ENCODE results near the gene WNK2. TPM values are rescaled to one million over a fixed set of nuclear protein-coding genes. Genes with fewer than 3 reads are reported as not detected.

The WNK2 gene
- total and polyA plus RNA-seq, 7 experiments from 2014 or later = 0.32 to 0.83 (median 0.46) TPM; not detected in 3

GRCh38 chr9:93287189-93287552 lies 103.2 kb downstream of the WNK2 start:
- no peak for DNase-seq

DNA sequence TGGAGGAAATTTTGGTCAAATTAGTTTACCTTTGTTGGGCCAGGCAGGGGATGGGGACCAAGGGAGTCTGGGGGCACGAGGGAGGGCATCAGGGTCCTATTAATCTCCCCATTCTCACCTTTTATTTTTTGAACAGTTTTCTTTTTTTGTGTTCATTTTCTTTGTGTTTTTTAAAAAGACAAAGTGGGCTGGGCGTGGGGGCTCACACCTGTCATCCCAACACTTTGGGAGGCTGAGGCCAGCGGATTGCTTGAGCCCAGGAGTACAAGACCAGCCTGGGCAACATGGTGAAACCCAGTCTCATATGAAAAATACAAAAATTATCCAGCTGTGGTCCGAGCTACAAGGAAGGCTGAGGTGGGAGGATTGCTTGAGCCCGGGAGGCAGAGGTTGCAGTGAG lies 103.7 kb downstream of the WNK2 start:
- peaks cover 0 to 26% (median 0%) of the 10 kb centered on the region in 5 donors for H3K27me3 Mint-ChIP-seq
- H3K36me3 Mint-ChIP-seq = peaks cover 0 to 5% (median 0%) of the 10 kb centered on the region in 5 donors
- H3K9me3 ChIP-seq (ENCODE audit: control insufficient read depth in 2 of 3, low read length in 3 of 3) = no peaks in the 10 kb centered on the region
- no peak overlapping the region for H3K27ac Mint-ChIP-seq
- intact Hi-C loops (cut with micrococcal nuclease) = no loop called here
- ChIA-PET POLR2A (no interaction called here), CTCF (no interaction called here)
- H3K4me1 ChIP-seq (ENCODE audit: control insufficient read depth in 2 of 2, insufficient read depth in 2 of 2, low read length in 2 of 2) = no peaks in the 10 kb centered on the region
- no peak for ATAC-seq
- no peaks in the 10 kb centered on the region for H3K36me3 ChIP-seq (ENCODE audit: control insufficient read depth in 2 of 3, insufficient read depth in 3 of 3, low read length in 3 of 3)
- no peak overlapping the region for H3K4me3 Mint-ChIP-seq
- no peak for DNase-seq
- H3K4me3 ChIP-seq (ENCODE audit: low read length) = no peak overlapping the region
- no peak overlapping the region for H3K27ac ChIP-seq (ENCODE audit: low read depth, low read length)
- H3K27me3 ChIP-seq (ENCODE audit: control insufficient read depth in 2 of 2, insufficient read depth in 2 of 2, low read length in 2 of 2) = no peaks in the 10 kb centered on the region
- H3K9me3 Mint-ChIP-seq = peaks cover 0 to 9% (median 0%) of the 10 kb centered on the region in 11 donors
- H3K4me1 Mint-ChIP-seq = peaks cover 0 to 8% (median 4%) of the 10 kb centered on the region in 7 donors

More at GRCh38 chr9:93287189-93287552, 103.2 kb downstream of the WNK2 start:
- H3K27ac ChIP-seq (ENCODE audit: low read depth, low read length) = no peak overlapping the region
- Mint-ChIP-seq H3K27me3 (peaks cover 0 to 30% (median 1%) of the 10 kb centered on the region in 5 donors), H3K9me3 (peaks cover 0 to 9% (median 0%) of the 10 kb centered on the region in 11 donors), H3K4me3 (no peak overlapping the region), H3K4me1 (peaks cover 0 to 8% (median 4%) of the 10 kb centered on the region in 7 donors), H3K27ac (no peak overlapping the region), H3K36me3 (peaks cover 0 to 5% (median 0%) of the 10 kb centered on the region in 5 donors)
- intact Hi-C loops (cut with micrococcal nuclease) = no loop called here
- no peaks in the 10 kb centered on the region for H3K4me1 ChIP-seq (ENCODE audit: control insufficient read depth in 2 of 2, insufficient read depth in 2 of 2, low read length in 2 of 2)
- ATAC-seq = no peak
- no peaks in the 10 kb centered on the region for H3K9me3 ChIP-seq (ENCODE audit: control insufficient read depth in 2 of 3, low read length in 3 of 3)
- POLR2A ChIA-PET = no interaction called here
- CTCF ChIA-PET = no interaction called here
- peaks cover 0 to 1% of the 10 kb centered on the region in 2 donors for H3K27me3 ChIP-seq (ENCODE audit: control insufficient read depth in 2 of 2, insufficient read depth in 2 of 2, low read length in 2 of 2)
- no peak overlapping the region for H3K4me3 ChIP-seq (ENCODE audit: low read length)
- H3K36me3 ChIP-seq (ENCODE audit: control insufficient read depth in 2 of 3, insufficient read depth in 3 of 3, low read length in 3 of 3) = no peaks in the 10 kb centered on the region

GRCh38 chr9:93288341-93288740 lies 104.4 kb downstream of the WNK2 start:
- intact Hi-C loops (cut with micrococcal nuclease) = no loop called here
- H3K4me3 ChIP-seq (ENCODE audit: low read length) = no peak overlapping the region
- no peak for ATAC-seq
- ChIA-PET POLR2A (no interaction called here), CTCF (no interaction called here)
- H3K27me3 ChIP-seq (ENCODE audit: control insufficient read depth in 2 of 2, insufficient read depth in 2 of 2, low read length in 2 of 2) = no peaks in the 10 kb centered on the region
- Mint-ChIP-seq H3K36me3 (peaks cover 0 to 5% (median 0%) of the 10 kb centered on the region in 5 donors), H3K27ac (no peak overlapping the region), H3K4me3 (no peak overlapping the region), H3K9me3 (peaks cover 0 to 9% (median 0%) of the 10 kb centered on the region in 11 donors), H3K4me1 (peaks cover 0 to 8% (median 4%) of the 10 kb centered on the region in 7 donors), H3K27me3 (peaks cover 0 to 20% (median 0%) of the 10 kb centered on the region in 5 donors)
- H3K36me3 ChIP-seq (ENCODE audit: control insufficient read depth in 2 of 3, insufficient read depth in 3 of 3, low read length in 3 of 3) = no peaks in the 10 kb centered on the region
- H3K9me3 ChIP-seq (ENCODE audit: control insufficient read depth in 2 of 3, low read length in 3 of 3) = no peaks in the 10 kb centered on the region
- DNase-seq = no peak
- no peaks in the 10 kb centered on the region for H3K4me1 ChIP-seq (ENCODE audit: control insufficient read depth in 2 of 2, insufficient read depth in 2 of 2, low read length in 2 of 2)
- no peak overlapping the region for H3K27ac ChIP-seq (ENCODE audit: low read depth, low read length)

GRCh38 chr9:93288891-93289883 lies 105.2 kb downstream of the WNK2 start:
- Histone ChIP-seq H3K36me3 (ENCODE audit: control insufficient read depth in 2 of 3, insufficient read depth in 3 of 3, low read length in 3 of 3) (no peaks in the 10 kb centered on the region), H3K27ac (ENCODE audit: low read depth, low read length) (no peak overlapping the region), H3K4me3 (ENCODE audit: low read length) (no peak overlapping the region), H3K27me3 (ENCODE audit: control insufficient read depth in 2 of 2, insufficient read depth in 2 of 2, low read length in 2 of 2) (no peaks in the 10 kb centered on the region), H3K4me1 (ENCODE audit: control insufficient read depth in 2 of 2, insufficient read depth in 2 of 2, low read length in 2 of 2) (no peaks in the 10 kb centered on the region), H3K9me3 (ENCODE audit: control insufficient read depth in 2 of 3, low read length in 3 of 3) (no peaks in the 10 kb centered on the region)
- intact Hi-C loops (cut with micrococcal nuclease) = no loop called here
- CTCF ChIA-PET = no interaction called here
- Mint-ChIP-seq H3K4me1 (peaks cover 0 to 11% (median 7%) of the 10 kb centered on the region in 7 donors), H3K36me3 (no peaks in the 10 kb centered on the region), H3K9me3 (peaks cover 0 to 3% (median 0%) of the 10 kb centered on the region in 11 donors), H3K4me3 (no peak overlapping the region), H3K27me3 (peaks cover 0 to 14% (median 0%) of the 10 kb centered on the region in 5 donors), H3K27ac (peak overlapping the region in 1 of 9 donors; percentile 50)
- DNase-seq (no peak), ATAC-seq (peak; percentile 14)
- POLR2A ChIA-PET = interaction anchor here (0.6 kb wide), 1 partner anchor 1070 kb away, joined by 3 read pairs; no protein-coding TSS in a partner anchor

- ATAC-seq (no peak), DNase-seq (no peak)
- Mint-ChIP-seq H3K9me3 (no peaks in the 10 kb centered on the region), H3K36me3 (no peaks in the 10 kb centered on the region), H3K27ac (peak overlapping the region in 2 of 9 donors; percentile 50 to 72), H3K27me3 (peaks cover 0 to 14% (median 0%) of the 10 kb centered on the region in 5 donors), H3K4me1 (peaks cover 0 to 16% (median 13%) of the 10 kb centered on the region in 7 donors), H3K4me3 (peak overlapping the region in 1 of 10 donors; percentile 23)
- intact Hi-C loops (cut with micrococcal nuclease) = no loop called here
- Histone ChIP-seq H3K27ac (ENCODE audit: low read depth, low read length) (no peak overlapping the region), H3K36me3 (ENCODE audit: control insufficient read depth in 2 of 3, insufficient read depth in 3 of 3, low read length in 3 of 3) (no peaks in the 10 kb centered on the region), H3K9me3 (ENCODE audit: control insufficient read depth in 2 of 3, low read length in 3 of 3) (no peaks in the 10 kb centered on the region), H3K4me3 (ENCODE audit: low read length) (no peak overlapping the region), H3K27me3 (ENCODE audit: control insufficient read depth in 2 of 2, insufficient read depth in 2 of 2, low read length in 2 of 2) (no peaks in the 10 kb centered on the region), H3K4me1 (ENCODE audit: control insufficient read depth in 2 of 2, insufficient read depth in 2 of 2, low read length in 2 of 2) (peaks cover 0 to 12% of the 10 kb centered on the region in 2 donors)
- POLR2A ChIA-PET = no interaction called here
- CTCF ChIA-PET = interaction anchor here (1.1 kb wide), 1 partner anchor 10 kb away, joined by 3 read pairs; no protein-coding TSS in a partner anchor
Observed at GRCh38 chr9:93290495-93291434, 106.8 kb downstream of the WNK2 start.

GRCh38 chr9:93291536-93292287 lies 107.8 kb downstream of the WNK2 start:
- peaks cover 2 to 16% (median 13%) of the 10 kb centered on the region in 7 donors for H3K4me1 Mint-ChIP-seq
- Histone ChIP-seq H3K27ac (ENCODE audit: low read depth, low read length) (no peak overlapping the region), H3K27me3 (ENCODE audit: control insufficient read depth in 2 of 2, insufficient read depth in 2 of 2, low read length in 2 of 2) (no peaks in the 10 kb centered on the region), H3K9me3 (ENCODE audit: control insufficient read depth in 2 of 3, low read length in 3 of 3) (peaks cover 0 to 4% (median 0%) of the 10 kb centered on the region in 3 experiments), H3K4me1 (ENCODE audit: control insufficient read depth in 2 of 2, insufficient read depth in 2 of 2, low read length in 2 of 2) (peaks cover 0 to 12% of the 10 kb centered on the region in 2 donors), H3K36me3 (ENCODE audit: control insufficient read depth in 2 of 3, insufficient read depth in 3 of 3, low read length in 3 of 3) (no peaks in the 10 kb centered on the region), H3K4me3 (ENCODE audit: low read length) (no peak overlapping the region)
- intact Hi-C loops (cut with micrococcal nuclease) = no loop called here
- ATAC-seq = no peak
- H3K27ac Mint-ChIP-seq = peak overlapping the region in 1 of 9 donors; percentile 72
- ChIA-PET POLR2A (no interaction called here), CTCF (no interaction called here)
- no peaks in the 10 kb centered on the region for H3K9me3 Mint-ChIP-seq
- no peak overlapping the region for H3K4me3 Mint-ChIP-seq
- no peaks in the 10 kb centered on the region for H3K36me3 Mint-ChIP-seq
- peaks cover 0 to 7% (median 0%) of the 10 kb centered on the region in 5 donors for H3K27me3 Mint-ChIP-seq
- no peak for DNase-seq

Measured in naive thymus-derived CD4-positive, alpha-beta T cell (primary cell).